SKM-1 (cell line): ENCODE results near the gene LUC7L.

ENCODE experiments used
- DNase-seq: peaks from one replicate; lab custom pipeline; 2025; ENCODE audit not compliant: unreplicated experiment; lab: John Stamatoyannopoulos, UW

The LUC7L gene

GRCh38 chr16:149024-149660, 80.1 kb downstream of the LUC7L start:
- DNase-seq: no peak

- DNase-seq: no peak
Measured at GRCh38 chr16:146646-147045, 82.6 kb downstream of the LUC7L start.

- no peak for DNase-seq
Measured at GRCh38 chr16:144797-145252, 84.4 kb downstream of the LUC7L start.

- no peak for DNase-seq
Measured at GRCh38 chr16:143456-143855, 85.8 kb downstream of the LUC7L start.

GRCh38 chr16:143047-143446, 86.2 kb downstream of the LUC7L start:
- no peak for DNase-seq

GRCh38 chr16:142405-142967, 86.8 kb downstream of the LUC7L start:
- no peak for DNase-seq

- DNase-seq: no peak
Measured at GRCh38 chr16:140175-140857, 88.9 kb downstream of the LUC7L start.
